Pancreas (tissue), 10 donors: ENCODE data around the gene JAKMIP1. TPM values are rescaled to one million over a fixed set of nuclear protein-coding genes. Genes with fewer than 3 reads are reported as not detected.

Experiments used
- ATAC-seq, 4 donors: fragments of 200-7000 bp; cut with Tn5 transposase; one replicate each; pipeline versions ENCODE4 v1.8.0 to v1.9.1; 2020; ENCODE audit warnings: mild to moderate bottlenecking in 4 of 4, moderate library complexity in 4 of 4
- DNase-seq, 6 donors: peaks; one replicate each; pipeline ENCODE4 v3.0.0-alpha.2; 2020
- FAIRE-seq: peaks from 2 replicates; lab custom pipeline; 2012; peaks lifted over from hg19 to GRCh38; lab: Jason Lieb, UNC
- H3K27ac ChIP-seq, 4 donors: fragments of 200-600 bp; sonication (generic); 1 replicate in 3 of 4; 2 replicates in 1 of 4; pipeline versions ENCODE4 v1.5.0 to v1.8.0; 2020
- H3K27me3 ChIP-seq, 4 donors: fragments of 200-600 bp; one replicate each; pipeline ENCODE4 v1.8.0; 2021
- H3K36me3 ChIP-seq, 3 donors: fragments of 200-600 bp; sonication (generic) in 1 of 3; one replicate each; pipeline versions ENCODE4 v1.5.0 to v1.8.0; 2020 to 2021
- H3K4me1 ChIP-seq, 3 donors: fragments of 200-600 bp; one replicate each; pipeline ENCODE4 v1.8.0; 2021
- H3K4me3 ChIP-seq, 4 donors: fragments of 200-600 bp; sonication (generic) in 2 of 4; one replicate each; pipeline versions ENCODE4 v1.5.0 to v1.8.0; 2020 to 2021
- H3K9me3 ChIP-seq, 4 donors: fragments of 200-600 bp; one replicate each; pipeline ENCODE4 v1.8.0; 2021
- CTCF ChIP-seq, 4 donors: fragments of 200-600 bp; sonication (generic) in 3 of 4; IDR thresholded peaks; one replicate each; pipeline versions ENCODE4 v1.5.0 to v1.8.0; 2021; ENCODE audit warnings: antibody characterized with exemption in 4 of 4
- WGBS, 2 donors: extraction: QIAGEN DNeasy Blood & Tissue Kit; methylation state at CpG; one replicate each; pipeline ENCODE4 v1.1.7; 2013; 5-methylcytosine and 5-hydroxymethylcytosine counted together
- intact Hi-C, 3 donors: fragments of 100-400 bp; cut with DNase I; formaldehyde crosslinking; loops; one replicate each; pipeline versions ENCODE4 v1.11.1 to v1.14.2; 2022
- polyA plus RNA-seq, 2 donors: library from polyadenylated mRNA; stranded (reverse); fragments of 200-250 nt; gene quantifications; one replicate each; pipeline ENCODE4 v1.2.3, GENCODE V29; 2013
- total RNA-seq, 6 donors: library from RNA; stranded (reverse); fragmentation: NEBNext Ultra II Directional in 4 of 6; extraction: Animal tissue kit (Norgen Biotek cat#: 25700) in 4 of 6; gene quantifications; one replicate each; pipeline versions ENCODE4 v1.2.1 to v1.2.4, GENCODE V29; 2021 to 2023
- donor health status: healthy with polysubstance abuse.
- donor health status: DM: no; HTN: no; CAD: no; lungs with moderate emphysema.
- donor health status: DM: no; HTN: no; CAD: no.
- donor health status: control.
- donor health status: control.
- donor health status: Bipolar disorder and iron deficiency.
- donor health status: DM: yes; HTN: yes; CAD: no.
- donor health status: DM: no; HTN: no; CAD: no.
- donor health status: DM: no; HTN: no; CAD: no.
- donor health status: DM: yes; HTN: yes; CAD: no.

Gene JAKMIP1
- total and polyA plus RNA-seq, 8 donors: 0.16 to 4.3 (median 0.59) TPM

- DNase-seq: peak in 2 of 6 donors; percentile 16 to 19
- 48 to 61% methylated on average over 12 of the region's 12 CpGs for WGBS, 2 donors
- ATAC-seq: no peak
- Histone ChIP-seq H3K9me3 (no peaks in the 10 kb centered on the region), H3K36me3 (no peaks in the 10 kb centered on the region), H3K4me1 (no peaks in the 10 kb centered on the region), H3K27ac (no peak overlapping the region), H3K4me3 (no peak overlapping the region), H3K27me3 (no peaks in the 10 kb centered on the region)
- TF ChIP-seq CTCF (IDR thresholded peaks at IDR 0.05): no peak
- intact Hi-C loops: no loop called here
- FAIRE-seq: no peak
Observed at GRCh38 chr4:6182376-6183280, 17.7 kb downstream of the JAKMIP1 start.

- ATAC-seq: no peak
- peak in 2 of 6 donors; percentile 1 to 22 for DNase-seq
- H3K27ac ChIP-seq: no peak overlapping the region
- H3K36me3 ChIP-seq: no peaks in the 10 kb centered on the region
- no peak for TF ChIP-seq CTCF (IDR thresholded peaks at IDR 0.05)
- H3K4me3 ChIP-seq: no peak overlapping the region
- no peaks in the 10 kb centered on the region for H3K4me1 ChIP-seq
- H3K9me3 ChIP-seq: no peaks in the 10 kb centered on the region
- FAIRE-seq: no peak
- WGBS, 2 donors: 40 to 51% methylated on average over 7 of the region's 7 CpGs
- H3K27me3 ChIP-seq: no peaks in the 10 kb centered on the region
- intact Hi-C loops: no loop called here
Observed at GRCh38 chr4:6180841-6181631, 19.3 kb downstream of the JAKMIP1 start.

- no peak for TF ChIP-seq CTCF (IDR thresholded peaks at IDR 0.05)
- peak in 2 of 6 donors; percentile 7 to 13 for DNase-seq
- no peak for ATAC-seq
- 59 to 73% methylated on average over 1 of the region's 1 CpG for WGBS, 2 donors
- no peak overlapping the region for H3K27ac ChIP-seq
- no peaks in the 10 kb centered on the region for H3K9me3 ChIP-seq
- H3K4me1 ChIP-seq: no peaks in the 10 kb centered on the region
- no peaks in the 10 kb centered on the region for H3K36me3 ChIP-seq
- no peak for FAIRE-seq
- H3K27me3 ChIP-seq: no peaks in the 10 kb centered on the region
- intact Hi-C loops: no loop called here
- H3K4me3 ChIP-seq: no peak overlapping the region
Observed at GRCh38 chr4:6179362-6179761, 21.0 kb downstream of the JAKMIP1 start.

GRCh38 chr4:6178757-6179156 lies 21.6 kb downstream of the JAKMIP1 start:
- intact Hi-C loops: no loop called here
- DNase-seq: peak in 2 of 6 donors; percentile 2 to 9
- WGBS, 2 donors: 30 to 34% methylated on average over 4 of the region's 4 CpGs
- no peak for ATAC-seq
- H3K4me3 ChIP-seq: no peak overlapping the region
- TF ChIP-seq CTCF (IDR thresholded peaks at IDR 0.05): no peak
- no peak for FAIRE-seq
- H3K36me3 ChIP-seq: no peaks in the 10 kb centered on the region
- H3K4me1 ChIP-seq: no peaks in the 10 kb centered on the region
- no peaks in the 10 kb centered on the region for H3K27me3 ChIP-seq
- no peak overlapping the region for H3K27ac ChIP-seq
- H3K9me3 ChIP-seq: no peaks in the 10 kb centered on the region
